Right renal cortex interstitium (tissue), 3 donors: ENCODE measurements around the gene PLEKHA6. TPM values are rescaled to one million over a fixed set of nuclear protein-coding genes. Genes with fewer than 3 reads are reported as not detected.

Experiments
- DNase-seq, 3 donors: peaks; one replicate each; pipeline ENCODE4 v3.0.0-alpha.2; 2013; ENCODE audit warnings: low read depth in 3 of 3, low spot score in 2 of 3
- polyA plus RNA-seq, 3 donors: library from polyadenylated mRNA; unstranded; fragments of 120-200 nt; gene quantifications; one replicate each; pipeline ENCODE4 v1.2.1, GENCODE V29; 2013; ENCODE audit not compliant: insufficient read length in 3 of 3

PLEKHA6 gene
- polyA plus RNA-seq, 3 donors: 37.8 to 45.2 (median 39.7) TPM

- DNase-seq: no peak
These were observed 23.6 kb upstream of the PLEKHA6 start for GRCh38 chr1:204383163-204383904.

GRCh38 chr1:204382714-204383083 lies 23.0 kb upstream of the PLEKHA6 start:
- no peak for DNase-seq

- no peak for DNase-seq
These were observed 20.6 kb upstream of the PLEKHA6 start for GRCh38 chr1:204380293-204380831.

- DNase-seq: no peak
These were observed 18.3 kb upstream of the PLEKHA6 start for GRCh38 chr1:204377800-204378668.

- no peak for DNase-seq
These were observed 17.4 kb upstream of the PLEKHA6 start for GRCh38 chr1:204376919-204377799.

- no peak for DNase-seq
These were observed 16.7 kb upstream of the PLEKHA6 start for GRCh38 chr1:204376465-204376864.

- DNase-seq: no peak
These were observed 14.2 kb upstream of the PLEKHA6 start for GRCh38 chr1:204373911-204374310.

- DNase-seq: no peak
These were observed 10.4 kb upstream of the PLEKHA6 start for GRCh38 chr1:204370176-204370575.

GRCh38 chr1:204368996-204369726 lies 9.4 kb upstream of the PLEKHA6 start:
- no peak for DNase-seq

- no peak for DNase-seq
These were observed 8.2 kb upstream of the PLEKHA6 start for GRCh38 chr1:204367956-204368355.

- DNase-seq: no peak
These were observed 7.6 kb upstream of the PLEKHA6 start for GRCh38 chr1:204367193-204367858.

GRCh38 chr1:204366759-204367158 lies 7.0 kb upstream of the PLEKHA6 start:
- DNase-seq: no peak

GRCh38 chr1:204363335-204364114 lies 3.8 kb upstream of the PLEKHA6 start:
- no peak for DNase-seq

- no peak for DNase-seq
These were observed 3.2 kb upstream of the PLEKHA6 start for GRCh38 chr1:204362984-204363334.

- DNase-seq: no peak
These were observed 2.1 kb upstream of the PLEKHA6 start for GRCh38 chr1:204361781-204362180.

GRCh38 chr1:204361341-204361771 lies 1.6 kb upstream of the PLEKHA6 start:
- DNase-seq: no peak

GRCh38 chr1:204360314-204360713 lies 585 bp upstream of the PLEKHA6 start:
- no peak for DNase-seq

GRCh38 chr1:204359131-204359473 lies 627 bp downstream of the PLEKHA6 start:
- DNase-seq: no peak

- DNase-seq: no peak
These were observed 1.1 kb downstream of the PLEKHA6 start for GRCh38 chr1:204358605-204359004.
